PC-9 (cell line): Measurements from ENCODE around the gene ZNF708. TPM values are rescaled to one million over a fixed set of nuclear protein-coding genes. Genes with fewer than 3 reads are reported as not detected.
"Not testable (repeated sequence)": the region's sequence is repeated elsewhere in the genome, so short reads cannot be mapped to it uniquely, and the experiment has no call there.

Experiments used
- BruUV-seq: library from RNA; stranded (reverse); fragments of 400-500 nt; replicated peaks from 2 replicates; lab custom pipeline; 2021; lab: Mats Ljungman, UMichigan
- CTCF ChIA-PET: fragments of 300-600 bp; sonication (Branson Sonifier 250); formaldehyde crosslinking; loops from one replicate; lab custom pipeline; 2022; ENCODE audit warnings: antibody characterized with exemption; lab: Charles Lee
- POLR2A ChIA-PET: fragments of 300-600 bp; sonication (Branson Sonifier 250); formaldehyde crosslinking; loops from one replicate; lab custom pipeline; 2022; ENCODE audit warnings: antibody characterized with exemption; ENCODE audit not compliant: unreplicated experiment; lab: Charles Lee
- DNase-seq, 2 experiments: peaks; one replicate each; pipeline versions ENCODE4 v3.0.0 to v3.0.0-alpha.2; 2015 to 2022; ENCODE audit warnings: mixed read lengths in 1 of 2
- H2AFZ ChIP-seq: fragments of 200-600 bp; sonication (generic); 2 replicates; pipeline ENCODE4 v1.8.1; 2017; ENCODE audit warnings: antibody characterized with exemption
- H3F3A ChIP-seq: fragments of 200-600 bp; sonication (generic); 2 replicates; pipeline ENCODE4 v1.8.1; 2017; ENCODE audit warnings: antibody characterized with exemption, mild to moderate bottlenecking, low read depth; ENCODE audit not compliant: insufficient read depth
- H3K27ac ChIP-seq: fragments of 200-600 bp; sonication (generic); 2 replicates; pipeline ENCODE4 v1.6.1; 2016; ENCODE audit warnings: mixed run types
- H3K27me3 ChIP-seq: fragments of 200-600 bp; sonication (generic); 2 replicates; pipeline ENCODE4 v1.6.1; 2016; ENCODE audit warnings: low read depth, mixed run types; ENCODE audit not compliant: insufficient read depth
- H3K36me3 ChIP-seq: fragments of 200-600 bp; sonication (generic); 2 replicates; pipeline ENCODE4 v1.6.1; 2016; ENCODE audit warnings: low read depth, mixed run types
- H3K4me1 ChIP-seq: fragments of 200-600 bp; sonication (generic); replicated peaks from 2 replicates; pipeline ENCODE4 v1.6.1; 2016; ENCODE audit warnings: mixed run types; ENCODE audit not compliant: insufficient read depth
- H3K4me2 ChIP-seq: fragments of 200-600 bp; sonication (generic); 2 replicates; pipeline ENCODE4 v1.6.1; 2017; ENCODE audit warnings: mixed run types
- H3K4me3 ChIP-seq: fragments of 200-600 bp; sonication (generic); 2 replicates; pipeline ENCODE4 v1.6.1; 2016; ENCODE audit warnings: mixed run types
- H3K79me2 ChIP-seq: fragments of 200-600 bp; sonication (generic); 2 replicates; pipeline ENCODE4 v1.6.1; 2017; ENCODE audit warnings: low read depth, mixed run types
- H3K9me2 ChIP-seq: fragments of 200-600 bp; sonication (generic); 2 replicates; pipeline ENCODE4 v1.8.1; 2017; ENCODE audit warnings: mild to moderate bottlenecking; ENCODE audit not compliant: insufficient read depth
- H3K9me3 ChIP-seq: fragments of 200-600 bp; sonication (generic); 2 replicates; pipeline ENCODE4 v1.8.1; 2016; ENCODE audit warnings: low read depth; ENCODE audit not compliant: insufficient read depth
- H4K20me1 ChIP-seq: fragments of 200-600 bp; sonication (generic); 2 replicates; pipeline ENCODE4 v1.8.1; 2017; ENCODE audit not compliant: insufficient read depth
- CTCF ChIP-seq: fragments of 200-600 bp; sonication (generic); conservative IDR thresholded peaks from 2 replicates; pipeline ENCODE4 v1.6.1; 2017; ENCODE audit warnings: mixed run types, antibody characterized with exemption, mild to moderate bottlenecking, moderate library complexity
- EZH2 ChIP-seq: fragments of 200-600 bp; sonication (generic); IDR thresholded peaks from 2 replicates; pipeline ENCODE4 v1.8.0; 2017; ENCODE audit warnings: antibody characterized with exemption, low read depth
- intact Hi-C: fragments of 100-400 bp; cut with micrococcal nuclease; formaldehyde crosslinking; loops from one replicate; pipeline ENCODE4 v1.10.0; 2022; ENCODE audit not compliant: unreplicated experiment
- total RNA-seq: library from RNA; stranded (reverse); gene quantifications from 2 replicates; pipeline ENCODE4 v1.2.3, GENCODE V29; 2021

The ZNF708 gene
- total RNA-seq, 1 experiment from 2014 or later = 2.5 TPM

- H3K4me3 ChIP-seq = no peak overlapping the region
- H3F3A ChIP-seq = no peaks in the 10 kb centered on the region
- no peak overlapping the region for H3K27ac ChIP-seq
- TF ChIP-seq EZH2 (no peak), CTCF (no peak)
- CTCF ChIA-PET = no interaction called here
- no peaks in the 10 kb centered on the region for H3K36me3 ChIP-seq
- H3K79me2 ChIP-seq = no peaks in the 10 kb centered on the region
- H4K20me1 ChIP-seq = no peaks in the 10 kb centered on the region
- POLR2A ChIA-PET = no interaction called here
- 0 out of 2 replicates have a peak, but pooled peaks cover 4% of the 10 kb centered on the region for H3K9me3 ChIP-seq
- no peaks in the 10 kb centered on the region for H3K9me2 ChIP-seq
- H3K4me1 ChIP-seq = no peaks in the 10 kb centered on the region
- no TSS peak for BruUV-seq
- H3K4me2 ChIP-seq = no peak overlapping the region
- no peaks in the 10 kb centered on the region for H3K27me3 ChIP-seq
- intact Hi-C loops = no loop called here
- H2AFZ ChIP-seq = no peak overlapping the region
- no peak for DNase-seq
Observed at GRCh38 chr19:21260164-21260847, 68.9 kb downstream of the ZNF708 start.

- H3K9me3 ChIP-seq, H2AFZ ChIP-seq, CTCF ChIA-PET, H3K9me2 ChIP-seq, H3F3A ChIP-seq, intact Hi-C loops, DNase-seq, H3K79me2 ChIP-seq, H3K4me1 ChIP-seq, H4K20me1 ChIP-seq, POLR2A ChIA-PET, H3K36me3 ChIP-seq, H3K27me3 ChIP-seq, H3K4me2 ChIP-seq, H3K4me3 ChIP-seq, BruUV-seq, H3K27ac ChIP-seq: not testable (repeated sequence)
Observed at GRCh38 chr19:21259421-21260124, 69.6 kb downstream of the ZNF708 start.

- Histone ChIP-seq H3K4me1 (no peaks in the 10 kb centered on the region), H3K4me2 (no peak overlapping the region), H3K9me2 (no peaks in the 10 kb centered on the region; the same call in 1 of the 2 replicates), H4K20me1 (no peaks in the 10 kb centered on the region), H3K79me2 (no peaks in the 10 kb centered on the region), H3K4me3 (no peak overlapping the region), H3K36me3 (no peaks in the 10 kb centered on the region), H3K27me3 (no peaks in the 10 kb centered on the region), H3K27ac (no peak overlapping the region), H3F3A (no peaks in the 10 kb centered on the region), H2AFZ (no peak overlapping the region), H3K9me3 (peaks cover 4% of the 10 kb centered on the region; the same call in 1 of the 2 replicates)
- ChIA-PET POLR2A (no interaction called here), CTCF (no interaction called here)
- no TSS peak for BruUV-seq
- intact Hi-C loops = no loop called here
- peak; percentile 50; the same call in 1 of the 2 replicates for TF ChIP-seq CTCF
- TF ChIP-seq EZH2 = no peak
- peak in 1 of 2 experiments; percentile 3 for DNase-seq
Observed at GRCh38 chr19:21256722-21257121, 72.5 kb downstream of the ZNF708 start.

Other genes starting within 250 kb of the ZNF708 start
- 7.5 and 8.0 TPM in 2 replicates for gene ZNF714, start 247.2 kb downstream of the ZNF708 start, total RNA-seq
- 19.0 and 27.2 TPM in 2 replicates for gene ZNF431, start 187.4 kb downstream of the ZNF708 start, total RNA-seq
- gene ZNF738, start 29.6 kb upstream of the ZNF708 start, total RNA-seq = 11.9 and 14.0 TPM in 2 replicates
- 14.5 and 16.6 TPM in 2 replicates for gene ZNF493, start 67.7 kb upstream of the ZNF708 start, total RNA-seq
- gene ZNF429, start 176.2 kb upstream of the ZNF708 start, total RNA-seq = 8.5 and 10.0 TPM in 2 replicates